Gastroesophageal sphincter (tissue), 4 donors: ENCODE data around the gene MSL3B.

Experiments
- ATAC-seq: fragments of 150-250 bp; one replicate; pipeline ENCODE4 v1.9.1; 2016; ENCODE audit warnings: mild to moderate bottlenecking, moderate library complexity
- H3K27ac ChIP-seq, 4 donors: fragments of 200-600 bp; sonication (generic) in 3 of 4; 1 replicate in 3 of 4; 2 replicates in 1 of 4; pipeline ENCODE4 v1.5.1; 2016 to 2019
- H3K27me3 ChIP-seq: fragments of 200-600 bp; sonication (generic); one replicate; pipeline ENCODE4 v1.5.1; 2019
- H3K36me3 ChIP-seq, 2 donors: fragments of 200-600 bp; sonication (generic); one replicate each; pipeline ENCODE4 v1.5.1; 2019; ENCODE audit warnings: control low read depth in 1 of 2
- H3K4me1 ChIP-seq, 3 donors: fragments of 200-600 bp; sonication (generic); 1 replicate in 2 of 3; 2 replicates in 1 of 3; pipeline ENCODE4 v1.5.1; 2016 to 2019; ENCODE audit warnings: control low read depth in 2 of 3
- H3K4me3 ChIP-seq, 2 donors: fragments of 200-600 bp; sonication (generic); one replicate each; pipeline ENCODE4 v1.5.1; 2019; ENCODE audit warnings: mild to moderate bottlenecking in 1 of 2, moderate library complexity in 1 of 2
- H3K9me3 ChIP-seq, 3 donors: fragments of 200-600 bp; sonication (generic); one replicate each; pipeline ENCODE4 v1.5.1; 2017 to 2019; ENCODE audit warnings: control low read depth in 2 of 3
- EP300 ChIP-seq: sonication (generic); formaldehyde crosslinking; IDR thresholded peaks from one replicate; pipeline ENCODE4 v1.6.1; 2017; ENCODE audit warnings: antibody characterized with exemption, mild to moderate bottlenecking
- POLR2A ChIP-seq, 2 donors: fragments of 450-650 bp; IDR thresholded peaks; one replicate each; pipeline ENCODE4 v1.6.1; 2017; ENCODE audit warnings: antibody characterized with exemption in 2 of 2, mild to moderate bottlenecking in 2 of 2, moderate library complexity in 1 of 2
- POLR2AphosphoS5 ChIP-seq: sonication (generic); formaldehyde crosslinking; IDR thresholded peaks from one replicate; pipeline ENCODE4 v1.6.1; 2017; ENCODE audit warnings: antibody characterized with exemption
- WGBS, 2 donors: methylation state at CpG; one replicate each; pipeline ENCODE4 v1.1.5; 2018; ENCODE audit warnings: low coverage in 1 of 2; 5-methylcytosine and 5-hydroxymethylcytosine counted together
- TF ChIP-seq, protein P1 (sequence below), 4 experiments: fragments of 200-600 bp in 2 of 4; fragments of 450-650 bp in 2 of 4; sonication (generic) in 1 of 4; IDR thresholded peaks; one replicate each; pipeline ENCODE4 v1.5.1; 2017 to 2019; ENCODE audit warnings: antibody characterized with exemption in 4 of 4, mild to moderate bottlenecking in 2 of 4, moderate library complexity in 2 of 4

The MSL3B gene

DNA sequence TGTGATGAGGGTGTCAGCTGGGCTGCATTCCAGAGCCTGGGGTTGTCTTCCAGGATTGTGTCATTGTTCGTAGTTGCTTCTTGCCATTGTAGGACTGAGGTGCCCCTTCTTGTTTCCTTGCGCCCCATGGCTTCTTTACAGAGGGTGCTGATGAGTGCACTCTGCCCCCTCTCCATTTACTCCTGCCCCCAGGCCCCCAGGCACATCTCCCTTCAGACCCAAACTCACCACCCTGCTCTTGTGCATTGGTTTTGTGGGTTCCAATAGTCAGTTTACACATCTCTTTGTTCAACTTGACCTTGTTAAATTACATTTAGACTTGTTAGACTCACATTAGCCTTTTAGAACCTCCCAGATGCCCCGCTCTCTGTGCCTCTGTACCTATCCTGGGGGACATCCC is 47.0 kb downstream of the MSL3B start:
- Histone ChIP-seq H3K27ac (no peak overlapping the region), H3K27me3 (peaks cover 6% of the 10 kb centered on the region), H3K4me1 (no peaks in the 10 kb centered on the region), H3K36me3 (no peaks in the 10 kb centered on the region), H3K9me3 (peaks cover 0 to 10% (median 0%) of the 10 kb centered on the region in 3 donors), H3K4me3 (no peak overlapping the region)
- no peak for ATAC-seq
- TF ChIP-seq POLR2AphosphoS5 (no peak), POLR2A (IDR thresholded peaks at IDR 0.05) (no peak), EP300 (no peak)
- TF ChIP-seq, protein P1, sequence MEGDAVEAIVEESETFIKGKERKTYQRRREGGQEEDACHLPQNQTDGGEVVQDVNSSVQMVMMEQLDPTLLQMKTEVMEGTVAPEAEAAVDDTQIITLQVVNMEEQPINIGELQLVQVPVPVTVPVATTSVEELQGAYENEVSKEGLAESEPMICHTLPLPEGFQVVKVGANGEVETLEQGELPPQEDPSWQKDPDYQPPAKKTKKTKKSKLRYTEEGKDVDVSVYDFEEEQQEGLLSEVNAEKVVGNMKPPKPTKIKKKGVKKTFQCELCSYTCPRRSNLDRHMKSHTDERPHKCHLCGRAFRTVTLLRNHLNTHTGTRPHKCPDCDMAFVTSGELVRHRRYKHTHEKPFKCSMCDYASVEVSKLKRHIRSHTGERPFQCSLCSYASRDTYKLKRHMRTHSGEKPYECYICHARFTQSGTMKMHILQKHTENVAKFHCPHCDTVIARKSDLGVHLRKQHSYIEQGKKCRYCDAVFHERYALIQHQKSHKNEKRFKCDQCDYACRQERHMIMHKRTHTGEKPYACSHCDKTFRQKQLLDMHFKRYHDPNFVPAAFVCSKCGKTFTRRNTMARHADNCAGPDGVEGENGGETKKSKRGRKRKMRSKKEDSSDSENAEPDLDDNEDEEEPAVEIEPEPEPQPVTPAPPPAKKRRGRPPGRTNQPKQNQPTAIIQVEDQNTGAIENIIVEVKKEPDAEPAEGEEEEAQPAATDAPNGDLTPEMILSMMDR (IDR thresholded peaks at IDR 0.05): no peak
- WGBS, 2 donors: 80 to 85% methylated on average over 2 to 3 of the region's 3 CpGs

DNA sequence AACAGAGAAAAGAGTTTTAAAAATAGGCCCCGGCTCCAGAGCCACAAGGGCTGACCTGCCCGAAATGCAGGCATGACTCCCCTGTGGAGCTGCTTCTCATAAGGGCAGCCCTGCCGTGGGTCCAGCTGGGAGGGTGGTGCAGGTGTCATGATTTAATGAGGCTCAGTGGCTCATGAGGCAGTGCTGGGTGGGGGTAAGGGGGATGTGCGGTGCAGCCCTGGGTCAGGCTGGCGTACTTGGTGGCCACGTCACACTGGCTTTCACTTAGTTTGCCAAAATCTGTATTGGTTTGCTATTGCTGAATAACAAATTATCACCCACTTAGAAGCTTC is 47.4 kb downstream of the MSL3B start:
- Histone ChIP-seq H3K4me1 (no peaks in the 10 kb centered on the region), H3K36me3 (no peaks in the 10 kb centered on the region), H3K27ac (no peak overlapping the region), H3K27me3 (peaks cover 6% of the 10 kb centered on the region), H3K9me3 (peaks cover 0 to 7% (median 0%) of the 10 kb centered on the region in 3 donors), H3K4me3 (no peak overlapping the region)
- 75 to 78% methylated on average over 5 of the region's 6 CpGs for WGBS, 2 donors
- no peak for ATAC-seq
- TF ChIP-seq POLR2AphosphoS5 (no peak), EP300 (no peak), POLR2A (IDR thresholded peaks at IDR 0.05) (no peak)
- TF ChIP-seq, protein P1 (IDR thresholded peaks at IDR 0.05): no peak

DNA sequence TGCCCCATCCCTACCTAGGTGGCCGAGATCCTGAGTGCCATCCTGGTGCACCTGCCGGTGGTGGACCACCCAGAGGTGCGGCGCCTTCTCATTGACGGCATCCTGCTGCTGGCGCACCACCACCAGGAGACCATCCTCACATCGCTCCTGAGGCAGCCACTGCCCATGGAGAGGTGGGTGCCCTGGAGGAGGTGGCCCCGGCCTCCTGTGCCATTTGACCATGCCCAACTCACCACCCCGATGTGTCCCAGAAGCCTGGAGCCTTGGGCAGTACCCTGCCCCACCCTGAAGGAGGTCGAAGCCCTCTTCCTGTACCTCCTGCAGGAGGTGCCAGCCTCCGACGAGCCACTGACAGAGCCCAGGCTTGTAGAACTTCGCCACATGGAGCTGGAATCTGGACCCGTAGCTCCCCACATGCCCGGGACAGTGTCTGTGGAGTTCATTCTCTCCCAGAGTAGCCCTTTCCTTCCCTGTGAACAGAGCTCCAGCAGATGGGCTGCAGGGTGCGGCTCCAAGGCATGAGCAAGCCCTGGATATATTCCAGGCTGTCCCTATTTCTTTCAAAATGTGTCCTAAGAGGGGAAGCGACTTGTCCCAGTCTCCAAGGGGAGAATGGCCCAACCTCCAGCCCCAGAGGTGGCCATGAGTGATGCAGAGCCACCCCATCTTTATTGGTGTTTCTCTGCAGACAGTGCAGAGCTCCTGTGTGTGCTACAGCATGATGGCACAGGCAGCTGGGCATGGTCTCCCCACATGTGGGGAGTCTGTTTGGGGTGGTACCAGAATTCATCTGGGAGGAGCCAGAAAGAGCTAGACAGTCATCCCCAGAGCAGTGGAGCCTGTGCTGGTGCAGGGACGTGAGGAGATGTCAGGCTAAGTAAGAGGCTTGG is 48.1 kb downstream of the MSL3B start:
- no peak for ATAC-seq
- TF ChIP-seq POLR2AphosphoS5 (no peak), POLR2A (IDR thresholded peaks at IDR 0.05) (no peak), EP300 (no peak)
- TF ChIP-seq, protein P1 (IDR thresholded peaks at IDR 0.05): no peak

DNA sequence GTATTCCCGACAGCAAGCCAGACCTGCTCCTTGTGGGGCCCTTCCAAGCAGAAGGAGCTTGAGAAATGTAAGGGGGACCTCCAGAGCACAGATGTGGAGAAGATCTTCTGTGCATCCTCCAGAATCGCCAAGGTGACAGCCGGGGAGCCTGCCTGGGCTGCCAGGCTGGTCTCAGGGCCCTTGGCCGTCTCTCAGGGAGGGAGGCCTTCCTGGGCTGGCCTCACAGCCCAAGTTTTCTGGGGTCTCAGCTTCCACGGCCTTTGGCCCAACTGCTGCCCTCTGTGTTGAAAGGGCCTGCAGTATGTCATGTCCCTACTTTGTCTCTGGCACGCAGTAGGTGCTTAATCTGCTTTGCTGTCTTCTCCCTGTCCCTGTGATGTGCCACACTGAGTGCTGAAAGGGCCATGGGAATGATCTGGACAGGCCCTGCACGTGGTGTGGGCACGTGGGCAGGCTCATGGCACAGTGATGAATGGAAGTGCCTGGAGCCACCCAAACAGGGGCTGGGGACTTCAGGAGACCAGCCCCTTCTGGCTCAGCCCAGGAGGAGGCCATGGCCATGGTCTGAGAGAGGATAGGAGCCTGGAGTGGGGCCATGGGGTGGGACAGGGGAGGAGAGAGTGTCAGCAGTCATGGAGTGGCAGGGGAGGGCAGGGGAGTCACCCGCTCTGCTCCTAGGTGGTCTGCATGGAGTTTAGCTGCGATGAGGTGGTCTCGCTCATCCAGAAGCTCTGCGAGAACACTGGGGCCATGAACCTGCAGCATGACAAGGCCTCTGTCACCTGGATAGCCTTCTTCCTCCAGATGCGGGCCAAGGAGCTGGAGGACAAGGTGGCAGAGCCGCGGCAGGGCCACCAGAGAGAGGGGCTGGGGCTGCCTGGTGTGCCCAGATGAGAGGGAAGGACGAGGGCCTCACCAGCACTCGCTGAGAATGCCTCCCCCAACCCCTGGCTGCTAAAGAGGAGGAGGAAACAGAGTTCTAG is 49.3 kb downstream of the MSL3B start:
- Histone ChIP-seq H3K9me3 (peaks cover 0 to 7% (median 0%) of the 10 kb centered on the region in 3 donors), H3K4me1 (no peaks in the 10 kb centered on the region), H3K27me3 (peaks cover 6% of the 10 kb centered on the region), H3K4me3 (no peak overlapping the region), H3K36me3 (no peaks in the 10 kb centered on the region), H3K27ac (no peak overlapping the region)
- ATAC-seq: no peak
- TF ChIP-seq, protein P1 (IDR thresholded peaks at IDR 0.05): no peak
- no peak for TF ChIP-seq POLR2AphosphoS5
- no peak for TF ChIP-seq POLR2A (IDR thresholded peaks at IDR 0.05)
- TF ChIP-seq EP300: no peak
- 92 to 100% methylated on average over 1 to 2 of the region's 17 CpGs for WGBS, 2 donors

More for the DNA sequence above, 48.1 kb downstream of the MSL3B start:
- no peak overlapping the region for H3K4me3 ChIP-seq
- H3K27ac ChIP-seq: no peak overlapping the region
- no peaks in the 10 kb centered on the region for H3K4me1 ChIP-seq
- peaks cover 0 to 7% (median 0%) of the 10 kb centered on the region in 3 donors for H3K9me3 ChIP-seq
- peaks cover 6% of the 10 kb centered on the region for H3K27me3 ChIP-seq
- no peaks in the 10 kb centered on the region for H3K36me3 ChIP-seq
- WGBS, 2 donors: 18 to 60% methylated on average over 1 to 2 of the region's 18 CpGs
